HG02973 (cell line): ENCODE data around the gene RAP1GAP.
"Not testable (repeated sequence)": the region's sequence is repeated elsewhere in the genome, so short reads cannot be mapped to it uniquely, and the experiment has no call there.

ENCODE experiments used
- ATAC-seq: cut with Tn5 transposase; IDR thresholded peaks from one replicate; pipeline ENCODE4 v1.9.1; 2021; ENCODE audit warnings: moderate library complexity; ENCODE audit not compliant: unreplicated experiment

The RAP1GAP gene

GRCh38 chr1:21575351-21575942, 93.7 kb downstream of the RAP1GAP start:
- ATAC-seq = no peak

- ATAC-seq = no peak
Observed at GRCh38 chr1:21574466-21575151, 94.5 kb downstream of the RAP1GAP start.

GRCh38 chr1:21573971-21574465, 95.1 kb downstream of the RAP1GAP start:
- no peak for ATAC-seq

- no peak for ATAC-seq
Observed at GRCh38 chr1:21573475-21573874, 95.7 kb downstream of the RAP1GAP start.

GRCh38 chr1:21572735-21573277, 96.4 kb downstream of the RAP1GAP start:
- ATAC-seq = no peak

GRCh38 chr1:21572221-21572620, 96.9 kb downstream of the RAP1GAP start:
- no peak for ATAC-seq

GRCh38 chr1:21570885-21571284, 98.3 kb downstream of the RAP1GAP start:
- no peak for ATAC-seq

GRCh38 chr1:21570528-21570875, 98.7 kb downstream of the RAP1GAP start:
- ATAC-seq = no peak

GRCh38 chr1:21569820-21570527, 99.2 kb downstream of the RAP1GAP start:
- no peak for ATAC-seq

- no peak for ATAC-seq
Observed at GRCh38 chr1:21568809-21569385, 100.3 kb downstream of the RAP1GAP start.

GRCh38 chr1:21568006-21568746, 101.0 kb downstream of the RAP1GAP start:
- ATAC-seq = no peak

- no peak for ATAC-seq
Observed at GRCh38 chr1:21567241-21568005, 101.7 kb downstream of the RAP1GAP start.

- ATAC-seq = not testable (repeated sequence)
Observed at GRCh38 chr1:21566361-21566760, 102.8 kb downstream of the RAP1GAP start.

GRCh38 chr1:21565285-21565684, 103.9 kb downstream of the RAP1GAP start:
- ATAC-seq = no peak

GRCh38 chr1:21564521-21565095, 104.5 kb downstream of the RAP1GAP start:
- no peak for ATAC-seq

GRCh38 chr1:21563971-21564370, 105.2 kb downstream of the RAP1GAP start:
- ATAC-seq = no peak

- no peak for ATAC-seq
Observed at GRCh38 chr1:21562896-21563295, 106.3 kb downstream of the RAP1GAP start.

- no peak for ATAC-seq
Observed at GRCh38 chr1:21560916-21561638, 108.1 kb downstream of the RAP1GAP start.
